HEK293 (cell line): ENCODE results near the gene PHLDB2.
A peak's percentile ranks its signal among the peaks of the same experiment; 100 is the strongest.

Experiments
- CTCF ChIA-PET: fragments of 350-600 bp; formaldehyde crosslinking; extraction: SDS; loops from one replicate; lab custom pipeline; 2021; ENCODE audit warnings: antibody characterized with exemption; lab: Yijun Ruan, JAX
- POLR2A ChIA-PET: fragments of 300-600 bp; formaldehyde crosslinking; extraction: SDS; loops from one replicate; lab custom pipeline; 2020; ENCODE audit warnings: antibody characterized with exemption, inconsistent platforms; lab: Yijun Ruan, JAX
- H3K27ac ChIP-seq: fragments of 200-500 bp; sonication (Bioruptor generic); 2 replicates; pipeline ENCODE4 v1.5.1; 2014; ENCODE audit warnings: low read depth, low read length, control low read depth, inconsistent platforms; ENCODE audit errors: extremely low read depth
- H3K36me3 ChIP-seq, 2 experiments: fragments of 200-500 bp in 1 of 2; sonication (Bioruptor generic) in 1 of 2; 1 replicate in 1 of 2; 2 replicates in 1 of 2; pipeline ENCODE4 v1.5.1; 2014 to 2017; ENCODE audit warnings: inconsistent platforms in 2 of 2, low read length in 2 of 2; ENCODE audit not compliant: control insufficient read depth in 2 of 2, insufficient read depth in 1 of 2
- H3K4me1 ChIP-seq: fragments of 200-500 bp; sonication (Bioruptor generic); 2 replicates; pipeline ENCODE4 v1.5.1; 2014; ENCODE audit warnings: mild to moderate bottlenecking, low read length, inconsistent platforms; ENCODE audit not compliant: control insufficient read depth, insufficient read depth
- H3K4me3 ChIP-seq: 2 replicates; pipeline ENCODE4 v1.5.1; 2011; ENCODE audit warnings: low read depth, mild to moderate bottlenecking, control low read depth, low read length, moderate library complexity
- H3K9me3 ChIP-seq: fragments of 200-500 bp; sonication (Bioruptor generic); 2 replicates; pipeline ENCODE4 v1.5.1; 2014; ENCODE audit warnings: low read depth, low read length, inconsistent platforms; ENCODE audit not compliant: control insufficient read depth, insufficient read depth
- ELK4 ChIP-seq: IDR thresholded peaks from 2 replicates; pipeline ENCODE4 v1.6.1; 2011; ENCODE audit warnings: mild to moderate bottlenecking, low read depth, low read length, borderline replicate concordance
- IKZF3 ChIP-seq: fragments of 450-650 bp; IDR thresholded peaks from 2 replicates; pipeline ENCODE4 v1.5.0; 2018; ENCODE audit warnings: missing biosample characterization, mild to moderate bottlenecking, missing genetic modification characterization, moderate library complexity
- MZF1 ChIP-seq: fragments of 450-650 bp; formaldehyde crosslinking; IDR thresholded peaks from 2 replicates; pipeline ENCODE4 v1.5.1; 2017; ENCODE audit warnings: missing biosample characterization, missing genetic modification characterization, borderline replicate concordance
- PRDM2 ChIP-seq: fragments of 450-650 bp; formaldehyde crosslinking; IDR thresholded peaks from 2 replicates; pipeline ENCODE4 v1.5.1; 2016; ENCODE audit warnings: missing biosample characterization, missing genetic modification characterization, borderline replicate concordance
- ZNF138 ChIP-seq: fragments of 450-650 bp; formaldehyde crosslinking; IDR thresholded peaks from 2 replicates; pipeline ENCODE4 v1.5.1; 2016; ENCODE audit warnings: missing biosample characterization, missing genetic modification characterization, borderline replicate concordance
- ZNF23 ChIP-seq: fragments of 450-650 bp; formaldehyde crosslinking; IDR thresholded peaks from 2 replicates; pipeline ENCODE4 v1.5.1; 2016; ENCODE audit warnings: missing biosample characterization, missing genetic modification characterization, borderline replicate concordance
- ZNF24 ChIP-seq: fragments of 450-650 bp; formaldehyde crosslinking; IDR thresholded peaks from 2 replicates; pipeline ENCODE4 v1.5.1; 2016; ENCODE audit warnings: missing biosample characterization, missing genetic modification characterization
- ZNF274 ChIP-seq, 2 experiments: fragments of 200-500 bp in 1 of 2; fragments of 450-650 bp in 1 of 2; sonication (Bioruptor generic) in 1 of 2; formaldehyde crosslinking in 1 of 2; IDR thresholded peaks; 2 replicates each; pipeline versions ENCODE4 v1.5.1 to v1.6.1; 2014 to 2016; ENCODE audit warnings: borderline replicate concordance in 1 of 2, inconsistent platforms in 1 of 2, low read length in 1 of 2, missing biosample characterization in 1 of 2, missing genetic modification characterization in 1 of 2
- ZNF292 ChIP-seq: fragments of 450-650 bp; formaldehyde crosslinking; IDR thresholded peaks from 2 replicates; pipeline ENCODE4 v1.5.1; 2016; ENCODE audit warnings: low read depth, missing biosample characterization, missing genetic modification characterization, borderline replicate concordance
- ZNF362 ChIP-seq: fragments of 450-650 bp; formaldehyde crosslinking; IDR thresholded peaks from 2 replicates; pipeline ENCODE4 v1.5.1; 2016; ENCODE audit warnings: missing biosample characterization, missing genetic modification characterization
- ZNF37A ChIP-seq: fragments of 450-650 bp; IDR thresholded peaks from 2 replicates; pipeline ENCODE4 v1.5.1; 2018; ENCODE audit warnings: missing biosample characterization, missing genetic modification characterization
- ZNF433 ChIP-seq: fragments of 450-650 bp; formaldehyde crosslinking; IDR thresholded peaks from 2 replicates; pipeline ENCODE4 v1.5.1; 2016; ENCODE audit warnings: missing biosample characterization, missing genetic modification characterization, low read depth
- ZNF449 ChIP-seq: fragments of 450-650 bp; formaldehyde crosslinking; IDR thresholded peaks from 2 replicates; pipeline ENCODE4 v1.5.1; 2017; ENCODE audit warnings: missing biosample characterization, mild to moderate bottlenecking, missing genetic modification characterization, moderate library complexity
- ZNF48 ChIP-seq: fragments of 450-650 bp; formaldehyde crosslinking; IDR thresholded peaks from 2 replicates; pipeline ENCODE4 v1.5.1; 2016; ENCODE audit warnings: missing biosample characterization, missing genetic modification characterization
- ZNF549 ChIP-seq: fragments of 450-650 bp; IDR thresholded peaks from 2 replicates; pipeline ENCODE4 v1.5.1; 2018; ENCODE audit warnings: missing biosample characterization, missing genetic modification characterization, mild to moderate bottlenecking, inconsistent platforms, moderate library complexity
- ZNF600 ChIP-seq: fragments of 450-650 bp; formaldehyde crosslinking; IDR thresholded peaks from 2 replicates; pipeline ENCODE4 v1.5.1; 2016; ENCODE audit warnings: missing biosample characterization, missing genetic modification characterization
- ZNF623 ChIP-seq: fragments of 450-650 bp; formaldehyde crosslinking; IDR thresholded peaks from 2 replicates; pipeline ENCODE4 v1.5.1; 2016; ENCODE audit warnings: missing biosample characterization, missing genetic modification characterization
- ZNF629 ChIP-seq: fragments of 450-650 bp; formaldehyde crosslinking; IDR thresholded peaks from 2 replicates; pipeline ENCODE4 v1.5.1; 2017; ENCODE audit warnings: missing biosample characterization, missing genetic modification characterization
- ZNF692 ChIP-seq: fragments of 450-650 bp; formaldehyde crosslinking; IDR thresholded peaks from 2 replicates; pipeline ENCODE4 v1.5.1; 2016; ENCODE audit warnings: missing biosample characterization, missing genetic modification characterization
- ZNF768 ChIP-seq: fragments of 450-650 bp; formaldehyde crosslinking; IDR thresholded peaks from 2 replicates; pipeline ENCODE4 v1.5.1; 2018; ENCODE audit warnings: missing biosample characterization, mild to moderate bottlenecking, missing genetic modification characterization
- ZSCAN30 ChIP-seq: fragments of 450-650 bp; IDR thresholded peaks from 2 replicates; pipeline ENCODE4 v1.5.1; 2018; ENCODE audit warnings: missing biosample characterization, mild to moderate bottlenecking, missing genetic modification characterization, moderate library complexity
- ZSCAN5A ChIP-seq: fragments of 450-650 bp; formaldehyde crosslinking; IDR thresholded peaks from 2 replicates; pipeline ENCODE4 v1.5.1; 2016; ENCODE audit warnings: missing biosample characterization, missing genetic modification characterization

PHLDB2 gene

GRCh38 chr3:111975131-111975530 lies 116.1 kb downstream of the PHLDB2 start:
- ChIA-PET CTCF (interaction anchor here (1.3 kb wide), 1 partner anchor 259 kb away, joined by 4 read pairs; no protein-coding TSS in a partner anchor), POLR2A (no interaction called here)
- H3K27ac ChIP-seq, result no peak overlapping the region
- H3K4me1 ChIP-seq, result no peaks in the 10 kb centered on the region
- no peaks in the 10 kb centered on the region for H3K36me3 ChIP-seq
- H3K4me3 ChIP-seq, result no peak overlapping the region
- no peaks in the 10 kb centered on the region for H3K9me3 ChIP-seq
- TF ChIP-seq ZNF23 (tag by site-specific recombination), result no peak
- TF ChIP-seq ZNF48, result no peak
- no peak for TF ChIP-seq ZSCAN30 (tag by site-specific recombination)
- no peak for TF ChIP-seq ZNF362 (tag by site-specific recombination)
- TF ChIP-seq ZNF449 (tag by site-specific recombination), result no peak
- TF ChIP-seq ZNF138 (tag by site-specific recombination), result no peak
- TF ChIP-seq ZNF274 (IDR thresholded peaks at IDR 0.05; ENCODE audit: low read length), result no peak
- TF ChIP-seq ZNF274 (tag by site-specific recombination; IDR thresholded peaks at IDR 0.05; ENCODE audit: borderline replicate concordance), result no peak
- no peak for TF ChIP-seq ZNF433 (tag by site-specific recombination)
- no peak for TF ChIP-seq ZNF768 (tag by site-specific recombination)
- no peak for TF ChIP-seq ZNF600
- TF ChIP-seq ZNF623 (tag by site-specific recombination), result no peak
- TF ChIP-seq, all 188 proteins: peak for 0

GRCh38 chr3:111976254-111976653 lies 117.2 kb downstream of the PHLDB2 start:
- Histone ChIP-seq H3K4me3 (no peak overlapping the region), H3K9me3 (no peaks in the 10 kb centered on the region), H3K4me1 (no peaks in the 10 kb centered on the region), H3K27ac (no peak overlapping the region), H3K36me3 (no peaks in the 10 kb centered on the region)
- CTCF ChIA-PET, result interaction anchor here (0.8 kb wide), 1 partner anchor 67 kb away, joined by 6 read pairs; no protein-coding TSS in a partner anchor
- POLR2A ChIA-PET, result no interaction called here
- TF ChIP-seq MZF1 (tag by site-specific recombination) (no peak), ZNF629 (tag by site-specific recombination) (peak; percentile 48; the same call in 1 of the 2 replicates), ZNF292 (no peak), ZNF692 (peak; percentile 38; the same call in 1 of the 2 replicates), ZNF24 (no peak), ZNF37A (tag by site-specific recombination) (no peak), PRDM2 (tag by site-specific recombination) (no peak), ZNF549 (no peak), ELK4 (no peak), ZSCAN5A (tag by site-specific recombination) (no peak), IKZF3 (0 out of 2 replicates have a peak, but pooled peaks have one; percentile 34)
